Hindlimb muscle (tissue), 1 donor: ENCODE measurements around the gene NME4. TPM values are rescaled to one million over a fixed set of nuclear protein-coding genes. Genes with fewer than 3 reads are reported as not detected.
"Not testable (repeated sequence)": the region's sequence is repeated elsewhere in the genome, so short reads cannot be mapped to it uniquely, and the experiment has no call there.

ENCODE experiments used
- DNase-seq: peaks from one replicate; pipeline ENCODE4 v3.0.0-alpha.2; 2013
- polyA plus RNA-seq: library from polyadenylated mRNA; unstranded; fragments of 120-200 nt; gene quantifications from one replicate; pipeline ENCODE4 v1.2.1, GENCODE V29; 2013; ENCODE audit not compliant: insufficient read length

The NME4 gene
- 74.0 TPM for polyA plus RNA-seq

DNA sequence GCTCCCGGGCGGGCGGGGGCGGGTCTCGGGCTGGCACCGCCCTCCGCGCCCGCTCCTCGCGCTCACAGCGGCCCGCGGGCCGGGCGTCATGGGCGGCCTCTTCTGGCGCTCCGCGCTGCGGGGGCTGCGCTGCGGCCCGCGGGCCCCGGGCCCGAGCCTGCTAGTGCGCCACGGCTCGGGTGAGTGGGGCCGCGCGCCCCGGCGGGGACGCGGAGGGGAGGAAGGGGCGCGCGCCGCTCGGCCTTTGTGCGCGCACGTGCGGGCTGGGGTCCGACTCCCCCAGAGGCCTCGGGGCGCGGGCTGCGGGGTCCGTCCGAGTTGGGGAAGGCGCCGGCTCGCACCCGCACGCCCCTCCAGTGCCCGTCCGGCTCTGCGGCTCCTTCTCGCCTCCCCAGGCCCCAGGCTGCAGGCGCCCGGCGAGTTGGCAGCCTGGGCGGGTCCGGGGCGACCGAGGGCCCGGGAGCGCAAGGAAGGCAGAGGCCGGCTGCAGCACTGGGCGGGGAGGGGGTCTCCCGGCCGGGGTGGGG is at the start of gene NME4:
Gene NME4 (plus strand): TSS at position 65 of the 527 bp plus-strand sequence. CDS start 24 bp downstream, at position 89.
- no peak for DNase-seq

- no peak for DNase-seq
Measured at GRCh38 chr16:347203-347602, 49.8 kb upstream of the NME4 start.

DNA sequence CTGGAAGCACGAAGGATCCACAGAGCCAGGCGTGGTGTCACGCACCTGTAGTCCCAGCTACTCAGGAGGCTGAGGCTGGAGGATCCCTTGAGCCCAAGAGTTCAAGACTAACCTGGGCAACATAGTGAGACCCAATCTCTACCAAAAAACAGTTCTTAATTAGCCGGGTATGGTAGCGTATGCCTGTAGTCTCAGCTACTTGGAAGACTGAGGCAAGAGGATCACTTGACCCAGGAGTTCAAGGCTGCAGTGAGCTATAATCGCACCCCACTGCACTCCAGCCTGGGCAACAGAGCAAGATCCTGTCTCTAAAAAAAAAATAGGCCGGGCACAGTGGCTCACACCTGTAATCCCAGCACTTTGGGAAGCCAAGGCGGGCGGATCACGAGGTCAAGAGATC is 48.5 kb upstream of the NME4 start:
- DNase-seq: not testable (repeated sequence)

DNA sequence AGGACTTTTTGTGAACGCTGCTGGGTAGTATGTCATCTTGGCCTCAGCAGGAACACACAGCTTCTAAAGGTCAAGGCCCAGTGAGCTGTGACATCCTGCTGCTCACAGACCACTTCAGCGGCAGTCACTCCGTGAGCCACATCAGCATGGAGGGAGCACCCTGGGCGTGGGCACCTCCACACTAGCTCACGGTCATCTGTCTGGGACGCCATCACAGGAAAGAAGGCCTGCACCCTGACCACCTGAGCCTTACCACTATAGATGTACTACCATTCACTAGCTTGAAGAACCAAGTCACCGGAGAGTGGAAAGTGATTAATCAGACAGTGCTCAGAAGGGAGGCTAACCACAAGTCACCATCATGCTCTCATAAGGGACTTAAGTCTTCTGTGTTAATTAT is 47.8 kb upstream of the NME4 start:
- no peak for DNase-seq

GRCh38 chr16:350203-350602 is 46.8 kb upstream of the NME4 start:
- DNase-seq: no peak

DNA sequence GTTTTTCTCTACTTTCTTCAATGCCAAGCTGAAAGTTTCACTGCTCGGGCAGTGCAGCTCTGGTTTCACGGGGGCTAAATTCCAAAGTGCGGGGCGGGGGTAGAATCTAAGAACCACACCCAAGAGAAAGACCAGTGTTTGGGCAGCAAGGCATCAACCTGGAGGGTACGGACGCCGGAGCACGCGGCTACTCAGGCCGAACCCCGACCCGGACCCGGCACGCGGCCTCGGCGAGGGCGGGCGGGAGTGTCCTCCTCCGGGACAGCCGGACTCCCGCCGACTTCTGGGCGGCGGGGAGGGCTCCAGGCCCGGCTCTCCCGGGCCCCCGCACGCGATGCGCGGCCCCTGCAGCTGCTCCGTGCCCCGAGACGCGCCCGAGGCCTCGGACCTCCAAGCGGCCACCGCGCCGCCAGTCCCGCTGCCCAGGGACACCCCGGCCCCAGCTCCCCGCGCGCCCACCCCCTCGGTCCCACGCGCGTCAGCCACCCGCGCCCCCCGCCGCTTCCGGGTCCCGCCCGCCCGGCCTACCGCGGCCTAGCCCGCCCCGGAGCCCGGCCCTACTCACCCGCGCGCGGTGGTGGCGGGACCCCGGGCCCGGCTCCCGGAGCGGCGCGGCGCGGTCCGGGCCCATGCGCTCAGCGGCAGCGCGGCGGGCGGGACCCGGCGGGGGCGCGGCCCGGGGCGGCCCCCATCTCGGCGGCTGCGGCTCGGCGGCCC is 45.0 kb upstream of the NME4 start:
- no peak for DNase-seq

GRCh38 chr16:352547-353403 is 44.2 kb upstream of the NME4 start, which contains the start of gene AXIN1:
TSS of gene AXIN1 (minus strand) at chr16:352723. CDS start at chr16:347025, 5,698 bp downstream.
- DNase-seq: peak; percentile 86

DNA sequence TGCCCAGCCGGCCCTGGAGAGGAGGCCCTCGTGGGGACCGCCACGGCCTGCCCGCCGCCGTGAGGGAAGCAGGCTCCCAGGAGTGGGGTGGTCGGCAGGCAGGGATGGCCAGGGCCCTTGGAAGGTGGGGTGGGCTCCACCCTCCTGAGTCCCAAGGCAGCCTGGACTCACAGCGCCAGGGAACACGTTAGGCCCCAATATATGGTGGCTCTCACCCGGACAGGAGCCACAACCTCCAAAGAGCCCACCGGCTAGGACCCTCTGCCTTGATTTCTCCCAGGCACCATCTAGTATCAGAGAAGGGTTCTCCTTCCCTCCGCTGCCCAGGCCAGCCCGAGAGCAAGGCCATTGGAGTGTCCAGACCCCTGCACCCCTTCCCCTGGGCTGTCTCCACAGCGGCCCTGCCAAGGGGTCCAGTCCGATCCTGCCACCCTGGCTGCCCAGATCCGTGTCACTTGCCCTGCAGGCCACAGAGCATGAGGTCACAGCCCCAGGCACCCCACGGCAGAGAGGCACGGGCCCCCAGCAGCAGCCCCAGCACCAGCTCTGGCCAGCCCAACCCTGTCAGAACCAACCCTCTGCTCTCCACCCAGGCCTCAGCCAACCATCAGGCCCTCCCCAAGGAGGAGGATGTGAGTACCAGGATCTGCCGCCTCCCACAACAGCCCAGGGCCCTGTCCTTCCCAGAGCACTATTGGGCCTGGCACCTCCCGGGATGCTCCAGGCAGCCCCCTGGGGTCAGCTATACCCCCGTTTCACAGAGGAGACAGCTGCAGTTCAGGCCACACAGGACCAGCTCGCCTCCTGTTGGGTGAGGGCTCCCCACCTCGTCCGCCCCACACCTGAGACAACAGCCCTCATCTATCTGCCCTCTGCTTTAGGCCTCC is 43.4 kb upstream of the NME4 start:
- no peak for DNase-seq

- DNase-seq: no peak
Measured at GRCh38 chr16:354291-354881, 42.6 kb upstream of the NME4 start.

GRCh38 chr16:354971-355461 is 42.0 kb upstream of the NME4 start:
- DNase-seq: no peak

DNA sequence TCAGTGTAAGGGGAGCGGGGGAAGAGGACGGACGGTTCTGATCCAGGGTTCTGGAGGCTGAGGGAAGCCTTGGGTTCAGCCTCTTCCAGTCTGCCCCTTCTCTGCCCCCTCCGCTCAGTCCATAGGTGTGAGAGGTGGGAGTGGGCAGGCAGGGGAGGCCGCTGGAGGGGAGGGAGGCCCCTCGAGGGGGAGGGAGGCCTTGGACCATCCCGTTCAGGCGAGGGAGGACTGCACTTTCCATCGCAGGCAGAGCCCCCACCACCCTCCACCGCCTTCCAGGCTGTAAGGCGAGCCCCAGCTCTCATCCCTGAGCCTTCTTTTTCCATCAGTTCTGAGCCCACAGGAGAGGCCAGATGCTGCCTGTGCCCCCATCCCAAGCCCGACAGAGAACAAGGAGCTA is 40.3 kb upstream of the NME4 start:
- DNase-seq: no peak

DNA sequence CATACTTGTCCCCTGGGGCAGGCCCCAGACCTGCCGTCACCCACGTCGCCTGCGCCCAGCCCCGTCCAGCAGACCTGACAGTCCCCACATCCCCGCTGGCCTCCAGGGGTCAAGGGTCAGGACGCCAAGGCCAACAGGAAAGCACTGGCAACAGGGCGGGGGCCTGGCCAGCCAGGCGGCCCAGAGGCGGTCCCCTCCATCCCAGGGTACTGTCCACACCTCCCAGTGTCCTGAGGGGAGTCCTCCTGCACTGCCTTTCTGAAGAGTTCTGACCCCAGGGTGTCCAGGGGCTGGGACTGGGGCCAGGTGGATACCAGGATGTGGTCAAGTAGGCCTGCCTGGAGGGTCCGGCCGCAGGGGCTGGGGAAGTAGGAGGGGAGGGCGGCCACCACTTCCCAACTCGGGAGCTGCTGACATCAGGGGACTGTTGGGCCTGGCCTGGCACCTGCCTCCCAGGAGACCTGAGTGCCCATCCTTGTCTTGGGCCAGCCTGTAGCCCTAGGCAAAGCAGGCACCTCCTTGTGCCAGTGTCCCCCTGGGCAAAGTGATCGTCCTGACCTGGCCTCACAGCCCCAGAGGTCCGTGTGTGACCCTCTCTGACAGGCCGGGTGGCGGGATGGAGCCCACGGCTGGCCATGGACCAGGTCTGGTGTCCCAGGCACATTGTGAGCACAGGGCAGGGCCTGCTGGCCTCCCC is 37.8 kb upstream of the NME4 start:
- no peak for DNase-seq

GRCh38 chr16:359871-360697 is 36.9 kb upstream of the NME4 start:
- no peak for DNase-seq

DNA sequence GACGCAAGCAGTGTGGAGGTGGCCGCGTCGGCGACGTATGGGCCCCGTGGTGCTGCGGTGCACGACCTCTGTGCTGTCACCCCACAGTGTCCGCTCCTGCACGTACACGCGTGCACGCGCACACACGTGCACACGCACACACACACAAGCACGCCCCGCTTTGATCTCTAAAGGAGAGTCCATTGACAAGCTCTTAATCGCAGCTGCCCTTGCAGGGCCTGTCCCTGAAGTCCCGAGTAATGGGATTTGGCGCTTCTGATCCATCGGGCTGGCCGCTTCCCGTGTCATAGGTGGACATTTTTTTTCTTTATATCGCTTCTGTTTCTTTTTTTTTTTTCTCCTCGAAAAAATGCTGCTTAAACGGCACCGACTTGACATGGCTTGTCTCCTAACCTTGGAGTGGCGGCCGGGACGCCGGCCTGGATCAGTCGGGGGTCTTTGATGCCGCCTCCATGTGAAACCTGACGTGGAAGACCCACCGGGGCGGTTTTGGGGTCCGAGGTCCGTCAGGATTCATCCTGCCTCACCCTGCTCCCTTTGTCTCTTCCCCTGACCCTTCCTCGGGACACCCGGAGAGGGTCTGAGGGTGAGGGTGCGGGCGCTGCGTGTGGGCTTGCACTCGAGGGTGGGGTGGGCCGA is 36.2 kb upstream of the NME4 start:
- DNase-seq: no peak

DNA sequence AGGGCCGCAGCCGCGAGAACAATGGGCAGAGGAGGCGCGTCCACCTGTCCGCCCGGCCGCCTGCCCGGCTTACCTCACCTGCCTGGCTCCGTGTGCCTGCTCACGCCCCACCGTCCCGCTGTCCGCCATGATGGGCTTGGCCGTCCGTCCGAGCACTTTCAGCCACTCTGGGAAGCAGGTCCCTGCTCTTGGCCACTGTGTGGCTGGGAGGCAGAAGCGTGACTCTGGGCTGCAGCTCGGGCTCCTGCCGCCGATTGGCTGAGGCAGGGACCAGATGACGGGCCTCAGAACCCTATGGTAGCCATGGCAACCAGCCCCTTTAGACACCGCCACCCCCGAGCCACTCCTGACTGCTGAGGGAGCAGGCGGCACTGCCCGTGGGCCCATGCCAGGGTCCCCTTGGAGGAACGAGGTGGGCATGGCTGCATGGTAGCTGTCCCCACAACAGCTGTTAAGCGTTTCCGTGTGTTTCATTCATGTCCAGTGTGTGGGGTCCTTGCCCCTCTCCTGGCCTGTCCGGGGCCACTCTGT is 35.6 kb upstream of the NME4 start:
- no peak for DNase-seq

- DNase-seq: no peak
Measured at GRCh38 chr16:361872-362701, 34.9 kb upstream of the NME4 start.

DNA sequence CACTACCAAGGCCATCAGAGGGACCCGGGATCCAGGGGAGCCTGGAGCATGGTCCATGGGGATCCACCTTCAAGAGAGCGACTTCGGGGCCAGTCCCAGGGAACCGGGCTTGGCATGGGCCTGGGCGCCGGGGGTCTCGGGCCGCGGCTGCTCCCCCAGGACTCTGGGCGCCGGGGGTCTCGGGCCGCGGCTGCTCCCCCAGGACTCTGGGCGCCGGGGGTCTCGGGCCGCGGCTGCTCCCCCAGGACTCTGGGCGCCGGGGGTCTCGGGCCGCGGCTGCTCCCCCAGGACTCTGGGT is 34.3 kb upstream of the NME4 start:
- DNase-seq: not testable (repeated sequence)

DNA sequence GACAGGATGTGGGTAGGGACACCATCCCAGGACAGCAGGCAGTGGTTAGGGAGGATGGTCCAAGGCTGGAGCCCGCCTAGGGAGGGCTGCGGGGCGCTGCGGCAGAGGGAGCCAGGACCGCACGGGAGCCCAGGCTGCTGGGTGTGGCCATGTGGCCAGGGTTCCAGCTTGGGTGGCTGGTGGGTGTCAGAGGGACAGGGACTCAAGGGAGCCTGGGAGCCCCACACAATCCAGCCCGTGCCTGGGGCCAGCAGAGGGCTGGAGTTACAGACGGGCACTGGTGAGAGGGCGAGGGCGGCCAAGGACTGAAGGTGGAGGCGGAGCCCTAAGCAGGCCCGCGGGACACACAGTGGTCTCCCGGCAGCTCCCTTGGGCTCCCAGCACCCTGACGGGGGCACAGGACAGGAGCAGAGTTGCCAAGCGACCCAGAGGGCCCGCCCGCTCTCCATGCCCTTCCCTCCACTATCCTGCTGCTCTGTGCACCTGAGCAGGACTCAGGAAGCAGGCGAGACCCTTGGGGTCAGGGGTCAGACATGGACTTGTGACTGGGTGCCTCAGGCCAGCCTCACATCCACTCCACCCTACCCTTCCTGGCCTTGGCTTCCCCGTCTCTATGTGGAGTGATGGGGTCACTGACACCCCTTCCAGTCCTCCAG is 33.8 kb upstream of the NME4 start:
- no peak for DNase-seq
